Stimulated activated CD4-positive, alpha-beta T cell treated with anti-CD3 and anti-CD28 coated beads, Interleukin-4, amount 100 ng/mL, for 48 hours (primary cell): Measurements from ENCODE around the gene TAF5L.
"Not testable (repeated sequence)": the region's sequence is repeated elsewhere in the genome, so short reads cannot be mapped to it uniquely, and the experiment has no call there.

Source experiments
- DNase-seq, 2 donors: peaks; one replicate each; pipeline ENCODE4 v3.0.0-alpha.2; 2020; ENCODE audit warnings: low read depth in 2 of 2

The TAF5L gene

DNA sequence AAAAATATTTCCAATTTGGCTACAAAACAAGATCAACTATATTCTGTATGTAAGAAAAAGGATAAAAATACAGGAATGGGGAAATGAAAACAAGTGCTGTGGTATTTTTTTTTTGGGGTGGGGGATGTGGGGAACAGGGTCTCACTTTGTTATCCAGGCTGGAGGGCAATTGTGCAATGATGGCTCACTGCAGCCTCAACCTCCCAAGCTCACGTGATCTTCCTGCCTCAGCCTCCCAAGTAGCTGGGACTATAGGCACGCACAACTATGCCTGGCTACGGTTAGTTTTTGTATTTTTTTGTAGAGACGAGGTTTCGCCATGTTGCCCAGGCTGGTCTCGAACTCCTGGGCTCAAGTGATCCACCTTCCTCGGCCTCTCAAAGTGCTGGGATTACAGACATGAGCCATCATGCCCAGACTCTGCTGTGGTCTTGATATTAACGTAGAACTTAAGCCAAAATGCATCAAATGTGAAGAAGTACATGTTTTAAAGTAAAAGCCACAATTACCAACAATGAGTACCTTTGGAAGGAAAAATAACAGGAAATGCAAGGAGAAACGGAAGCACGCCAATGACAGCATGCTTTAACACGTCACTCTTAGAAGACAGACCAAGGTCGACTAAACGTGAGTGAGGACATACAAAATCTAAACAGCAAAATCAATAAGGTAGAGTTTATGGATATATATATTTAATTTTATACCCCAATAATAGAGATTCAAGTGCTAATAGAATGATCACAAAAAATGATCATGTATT is 58.6 kb downstream of the TAF5L start:
- no peak for DNase-seq

DNA sequence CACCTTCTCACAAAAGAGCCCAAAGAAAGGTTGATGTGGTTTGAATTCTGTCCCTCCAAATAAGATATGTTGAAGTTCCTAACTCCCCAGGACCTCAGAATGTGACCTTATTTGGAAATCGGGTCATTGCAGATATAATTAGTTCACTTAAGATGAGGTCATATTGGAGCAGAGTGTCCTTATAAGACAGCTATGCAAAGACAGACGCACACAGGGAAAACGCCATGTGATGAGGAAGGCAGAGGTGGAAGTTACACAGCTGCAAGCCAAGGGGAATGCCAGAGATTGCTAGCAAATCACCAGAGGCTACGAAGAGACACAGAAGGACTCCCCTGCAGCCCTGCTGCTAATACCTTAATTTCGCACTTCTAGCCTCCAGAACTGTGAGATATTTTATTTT is 62.2 kb downstream of the TAF5L start:
- no peak for DNase-seq

DNA sequence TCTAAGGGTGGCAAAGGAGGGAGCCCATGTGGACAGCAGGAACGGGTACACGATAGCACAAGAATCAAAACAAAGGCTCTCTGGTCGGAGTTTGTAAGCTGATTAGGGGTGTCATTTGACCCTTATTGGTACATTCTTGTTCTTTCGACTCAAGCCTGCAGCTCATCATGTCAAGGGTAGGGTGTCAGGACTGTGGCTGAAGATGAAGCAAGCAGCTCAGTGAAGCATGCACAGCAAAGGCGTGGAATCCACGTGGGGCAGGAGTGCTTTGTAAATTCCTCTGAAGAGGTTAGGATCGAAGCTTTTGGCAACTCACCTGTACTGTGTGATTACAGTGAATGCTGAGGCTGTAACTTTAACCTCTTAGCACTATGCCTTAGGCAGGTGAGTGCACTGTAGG is 62.7 kb downstream of the TAF5L start:
- no peak for DNase-seq

DNA sequence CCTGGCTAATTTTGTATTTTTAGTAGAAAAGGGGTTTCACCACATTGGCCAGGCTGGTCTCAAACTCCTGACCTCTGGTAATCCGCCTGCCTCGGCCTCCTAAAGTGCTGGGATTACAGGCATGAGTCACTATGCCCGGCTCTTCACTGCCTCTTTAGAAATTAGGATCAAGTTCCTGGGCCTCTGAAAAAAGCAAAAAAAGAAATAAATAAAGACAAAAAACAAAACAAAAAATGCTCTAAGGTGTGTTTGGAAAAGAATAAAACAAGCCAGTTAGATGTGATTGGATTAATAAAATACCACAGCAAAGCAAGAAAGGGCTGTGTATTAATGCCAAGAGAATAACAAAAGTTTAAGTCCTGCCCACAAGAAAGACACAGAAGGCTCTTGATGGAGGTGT is 63.2 kb downstream of the TAF5L start:
- DNase-seq = no peak

DNA sequence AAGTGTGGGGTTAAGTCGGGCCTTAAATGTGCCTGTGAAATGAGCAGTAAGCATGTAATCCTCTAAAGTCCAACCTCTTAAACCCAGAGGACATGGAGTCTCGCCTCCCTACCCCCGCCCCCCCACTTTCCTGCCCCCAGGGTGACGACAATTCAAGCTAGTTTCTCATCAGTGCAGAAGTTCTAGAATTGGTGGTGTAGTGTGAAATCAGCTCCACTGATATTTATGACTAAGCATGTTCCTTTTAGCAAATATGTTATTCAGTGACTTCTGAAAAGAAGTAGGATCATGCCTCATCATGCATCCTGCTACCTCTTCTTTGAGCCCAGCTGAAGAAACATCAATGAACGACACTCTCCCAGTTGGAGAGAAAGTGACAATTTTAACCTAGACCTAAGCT is 64.8 kb downstream of the TAF5L start:
- no peak for DNase-seq

DNA sequence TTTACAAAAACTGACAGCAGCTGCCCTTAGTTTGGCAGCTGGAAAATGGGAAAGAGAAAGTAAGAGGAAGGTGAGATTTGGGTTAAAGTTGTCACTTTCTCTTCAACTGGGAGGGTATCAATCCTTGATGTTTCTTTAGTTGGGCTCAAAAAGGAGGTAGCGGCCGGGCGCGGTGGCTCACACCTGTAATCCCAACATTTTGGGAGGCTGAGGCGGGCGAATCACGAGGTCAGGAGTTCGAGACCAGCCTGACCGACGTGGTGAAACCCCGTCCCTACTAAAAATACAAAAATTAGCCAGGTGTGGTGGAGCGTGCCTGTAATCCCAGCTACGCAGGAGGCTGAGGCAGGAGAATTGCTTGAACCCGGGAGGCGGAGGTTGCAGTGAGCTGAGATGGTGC is 65.8 kb downstream of the TAF5L start:
- DNase-seq = not testable (repeated sequence)

DNA sequence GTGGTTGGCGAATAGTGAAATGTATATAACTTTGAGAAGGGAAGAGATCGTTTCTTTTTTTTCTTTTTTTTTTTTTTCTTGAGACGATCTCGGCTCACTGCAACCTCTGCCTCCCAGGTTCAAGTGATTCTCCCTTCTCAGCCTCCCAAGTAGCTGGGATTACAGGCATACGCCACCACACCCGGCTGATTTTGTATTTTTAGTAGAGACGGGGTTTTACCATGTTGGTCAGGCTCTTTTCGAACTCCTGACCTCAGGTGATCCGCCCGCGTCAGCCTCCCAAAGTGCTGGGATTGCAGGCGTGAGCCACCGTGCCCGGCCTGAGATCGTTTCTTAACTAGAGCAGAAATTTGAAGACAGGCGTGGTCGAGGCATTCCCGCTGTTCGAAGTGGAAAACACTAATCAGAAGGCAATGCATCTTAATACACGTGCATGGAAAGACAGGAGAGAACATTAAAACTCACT is 66.6 kb downstream of the TAF5L start:
- not testable (repeated sequence) for DNase-seq

DNA sequence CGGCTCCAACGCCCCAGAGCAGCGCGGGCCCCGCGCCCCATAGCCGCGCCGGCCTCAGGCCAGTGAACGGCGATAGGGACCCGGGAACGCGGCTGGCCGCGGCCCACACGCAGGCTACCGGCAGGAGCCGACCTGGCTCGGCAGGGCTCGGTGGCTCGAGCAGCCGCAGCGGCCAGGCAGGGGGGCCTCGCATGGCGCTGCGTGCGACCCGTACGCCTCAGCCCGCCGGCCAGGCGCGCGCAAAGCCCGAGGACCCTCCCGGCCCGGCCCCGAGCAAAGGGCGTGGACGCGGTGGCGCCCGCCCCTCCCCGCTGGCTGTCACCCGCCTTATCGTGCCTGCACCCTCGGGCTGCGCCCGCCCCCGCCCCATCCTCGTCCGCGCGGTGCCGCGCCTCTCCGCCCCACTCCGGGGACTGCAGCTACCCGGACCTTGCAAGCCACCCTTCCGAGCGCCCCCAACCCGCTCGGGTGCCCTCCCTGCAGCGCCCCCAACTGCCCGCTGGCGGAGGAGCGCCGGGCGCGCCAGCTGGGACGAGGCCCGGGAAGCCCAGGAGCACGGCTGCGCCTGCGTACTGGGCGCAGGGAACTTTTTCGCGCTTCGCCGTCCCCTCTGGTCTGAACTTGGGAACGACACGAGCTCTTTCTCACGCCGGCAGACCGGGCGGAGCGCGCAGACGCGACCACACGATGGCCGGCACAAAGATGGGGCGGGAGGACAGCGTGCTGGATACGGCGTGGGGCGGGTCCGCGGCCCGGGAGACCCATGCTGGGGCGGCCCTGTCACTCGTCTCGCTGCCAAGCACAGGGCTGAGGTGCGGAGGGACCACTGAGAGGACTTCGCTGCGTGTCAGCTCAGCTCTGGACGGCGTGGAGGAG is 67.2 kb downstream of the TAF5L start, which contains the start of gene ABCB10:
ABCB10 (minus strand) TSS at position 248 of the 876 bp plus-strand sequence; CDS start at position 193, 55 bp downstream.
- DNase-seq = peak; percentile 84 to 88

DNA sequence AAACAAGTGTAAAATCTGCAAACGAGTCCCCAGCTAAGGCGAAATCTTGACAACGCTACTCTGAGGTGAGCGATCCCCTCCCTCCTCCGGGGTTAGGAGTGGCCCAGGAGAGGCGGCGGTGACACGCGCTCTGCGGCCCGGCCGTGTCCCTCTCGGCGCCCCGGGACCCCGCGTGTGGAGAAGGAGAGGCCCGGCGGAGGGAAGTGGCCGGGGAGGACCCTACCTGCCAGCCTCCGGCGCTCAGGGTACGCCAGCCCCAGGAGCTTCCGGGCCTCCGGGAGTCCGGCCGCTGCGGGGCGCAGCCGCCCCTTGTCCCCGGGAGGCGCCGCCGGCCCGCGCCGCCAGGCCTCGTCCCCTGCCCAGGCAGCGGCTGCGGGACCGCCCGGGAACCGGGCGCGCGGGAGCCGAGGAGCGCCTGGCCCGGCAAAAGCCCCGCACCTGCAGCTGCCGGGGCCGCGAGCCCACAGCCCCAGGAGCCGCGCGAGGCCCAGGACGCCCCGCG is 68.0 kb downstream of the TAF5L start:
- peak; percentile 14 to 19 for DNase-seq

DNA sequence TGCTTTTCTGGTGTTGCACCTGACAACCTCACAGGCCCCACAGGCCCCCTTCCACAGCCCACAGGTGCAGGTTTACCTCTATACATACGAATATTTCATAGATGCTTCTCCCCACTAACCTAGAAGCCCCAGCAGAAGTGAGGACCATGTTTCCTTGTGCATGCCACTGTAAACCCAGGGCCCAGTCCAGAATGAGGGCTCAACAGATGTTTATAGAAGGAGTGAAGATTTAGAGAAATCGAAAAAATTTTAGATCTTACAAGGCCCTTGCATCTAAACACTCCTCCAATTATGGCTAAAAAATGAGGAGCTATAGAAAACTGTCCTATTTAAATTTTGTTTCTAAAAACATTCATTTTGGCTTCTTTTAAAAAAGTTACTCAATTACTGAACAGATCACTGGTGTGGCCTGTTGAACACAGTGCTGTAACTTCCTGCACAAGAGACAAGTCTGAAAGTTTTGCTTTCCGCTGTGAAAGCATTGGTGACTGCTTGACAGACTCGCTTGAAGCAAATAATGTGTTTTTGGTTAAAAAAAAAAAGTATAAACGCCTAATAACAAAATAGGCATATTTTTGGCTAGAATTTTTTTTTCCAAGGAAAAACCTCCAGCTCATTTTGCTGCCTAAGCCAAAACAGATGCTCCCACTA is 68.6 kb downstream of the TAF5L start:
- DNase-seq = no peak

DNA sequence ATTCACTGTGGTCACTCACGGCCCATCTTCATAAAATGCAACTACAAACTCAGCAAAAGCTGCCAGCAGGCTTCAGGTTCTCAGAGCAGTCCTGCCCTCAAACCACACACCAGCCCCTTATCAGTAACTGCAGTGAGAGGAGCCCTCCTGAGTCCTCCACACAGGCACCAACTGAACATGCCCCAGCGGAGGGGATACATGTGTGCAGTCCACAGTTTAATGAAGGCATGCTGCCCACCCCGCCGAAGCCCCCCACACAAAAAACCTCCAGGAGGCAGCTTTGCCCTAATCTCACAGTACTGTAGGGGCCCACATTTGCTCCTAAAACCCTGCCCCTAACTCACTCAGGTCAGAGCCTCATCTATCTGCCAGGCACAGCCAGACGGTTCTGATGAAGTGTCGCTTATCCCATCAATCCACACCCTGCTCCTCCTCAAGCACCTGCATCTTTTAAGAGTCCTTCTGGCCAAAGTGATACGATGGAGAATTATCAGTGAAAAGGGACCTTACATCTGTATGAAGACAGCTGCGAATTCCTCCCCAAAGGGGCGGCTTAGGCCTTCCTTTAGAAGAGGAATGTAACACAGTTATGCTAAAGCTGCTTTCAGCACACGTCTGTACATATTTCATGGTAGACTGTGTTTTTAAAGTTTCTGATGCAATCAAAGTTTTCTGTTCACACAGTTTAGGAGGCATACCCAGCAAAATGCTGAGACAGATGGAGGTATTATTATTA is 70.9 kb downstream of the TAF5L start:
- no peak for DNase-seq

DNA sequence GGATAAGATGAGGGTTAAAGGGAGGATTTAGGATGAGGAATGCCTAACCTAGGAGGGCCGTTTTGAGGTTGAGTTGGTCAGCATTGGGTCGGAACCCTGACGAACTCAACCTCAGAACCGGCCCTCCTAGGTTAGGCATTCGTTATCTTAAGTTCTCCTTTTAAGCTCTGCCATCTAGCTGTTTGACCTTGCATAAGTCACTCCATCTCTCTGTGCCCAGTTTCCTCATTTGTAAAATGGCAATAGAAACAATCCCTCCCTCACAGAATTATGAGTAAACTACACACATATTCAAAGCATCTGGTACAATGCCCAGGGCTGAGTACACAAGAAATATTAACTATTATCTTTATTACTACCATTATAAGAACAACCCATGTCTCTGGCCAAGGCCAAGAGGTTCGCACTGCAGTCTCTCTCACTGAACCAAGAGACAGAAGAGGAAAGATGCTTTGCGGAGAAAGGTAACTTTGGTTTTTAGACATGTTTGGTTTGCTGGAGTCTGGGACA is 72.2 kb downstream of the TAF5L start:
- no peak for DNase-seq

DNA sequence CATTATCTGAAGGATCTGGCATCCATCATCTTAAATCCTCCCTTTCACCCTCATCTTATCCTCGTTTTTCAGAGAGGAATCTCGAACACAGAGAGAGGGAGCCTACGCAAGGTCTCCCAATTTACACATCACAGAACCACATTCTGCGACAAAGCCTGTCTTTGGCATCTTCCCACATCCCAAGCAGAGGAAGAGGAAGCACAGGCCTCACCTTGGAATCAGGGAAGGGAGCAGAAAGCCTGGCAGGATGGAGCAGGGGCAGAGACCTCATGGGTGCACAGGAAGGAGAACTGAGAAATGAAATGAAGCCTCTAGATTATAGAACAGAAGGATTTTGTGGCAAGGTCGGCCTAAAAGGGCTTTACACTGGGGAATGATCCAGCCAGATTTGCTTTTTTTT is 73.2 kb downstream of the TAF5L start:
- no peak for DNase-seq

DNA sequence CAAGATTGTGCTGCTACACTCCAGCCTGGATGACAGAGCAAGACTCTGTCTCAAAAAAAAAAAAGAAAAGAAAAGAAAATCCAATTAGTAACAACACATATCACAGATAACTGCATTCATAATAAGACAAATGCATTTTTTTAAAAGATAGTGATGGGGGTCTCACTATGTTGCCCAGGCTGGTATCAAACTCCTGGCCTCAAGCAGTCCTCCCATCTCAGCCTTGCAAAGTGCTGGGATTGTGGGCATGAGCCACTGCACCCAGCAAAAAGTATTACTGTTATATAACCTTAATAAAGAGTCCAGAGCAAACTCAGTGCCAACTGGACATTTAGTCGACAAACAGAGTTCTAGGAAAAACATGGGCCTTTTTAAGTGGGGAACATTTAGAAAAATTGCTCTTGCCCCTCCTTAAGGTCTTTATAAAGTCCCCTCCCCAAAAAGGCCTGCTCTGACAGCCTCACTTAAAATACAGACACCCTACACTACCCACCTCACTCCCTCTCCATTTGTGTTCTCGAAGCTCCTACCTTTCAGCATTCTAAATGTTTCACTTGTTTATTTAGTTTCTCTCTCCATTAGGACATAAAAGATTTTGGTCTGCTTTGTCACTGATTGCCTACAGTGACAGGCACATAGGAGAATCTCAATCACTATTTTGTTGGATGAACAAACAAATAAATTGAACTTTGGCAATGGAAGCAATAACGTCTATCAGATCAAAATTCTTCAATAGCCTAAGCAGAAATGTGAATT is 74.9 kb downstream of the TAF5L start:
- no peak for DNase-seq

DNA sequence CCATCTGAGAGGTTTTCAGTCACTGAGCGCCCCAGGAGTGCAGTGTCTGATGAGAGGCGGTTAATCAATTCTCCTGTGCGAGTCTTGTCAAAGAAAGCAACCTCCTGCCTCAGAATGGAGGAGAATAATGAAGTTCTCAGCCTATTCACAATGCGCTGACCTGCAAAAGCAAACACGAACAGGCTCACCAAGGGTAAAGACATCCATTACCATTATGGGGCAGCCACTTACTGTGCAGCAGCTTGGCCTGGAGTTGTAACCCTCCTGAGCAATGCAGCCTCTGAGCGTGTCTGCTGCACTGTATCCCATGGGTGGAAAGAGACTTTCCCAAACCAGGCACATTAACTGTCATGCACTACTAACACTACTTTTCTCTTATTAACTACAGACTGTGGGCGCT is 78.4 kb downstream of the TAF5L start:
- DNase-seq = no peak

DNA sequence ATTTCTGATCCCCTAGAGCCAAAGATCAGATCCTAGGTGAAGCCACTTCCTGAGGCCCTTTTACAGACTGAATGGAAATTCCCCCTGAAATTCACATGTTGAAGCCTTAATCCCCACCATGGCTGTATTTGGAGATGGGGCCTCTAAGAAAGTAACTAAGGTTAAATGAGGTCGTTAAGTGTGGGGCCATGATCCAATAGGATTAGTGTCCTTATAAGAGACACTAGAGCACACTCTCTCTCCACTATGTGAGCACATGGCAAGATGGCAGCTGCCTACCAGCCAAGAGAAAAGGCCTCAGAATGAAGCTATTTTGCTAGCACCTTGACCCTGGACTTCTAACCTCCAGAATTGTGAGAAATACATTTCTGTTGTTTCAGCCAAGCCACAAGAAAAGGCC is 81.3 kb downstream of the TAF5L start:
- DNase-seq = no peak
